Gastroesophageal sphincter (tissue), 3 donors: ENCODE measurements around the gene XPO6.

ENCODE experiments used
- POLR2AphosphoS5 ChIP-seq: sonication (generic); formaldehyde crosslinking; IDR thresholded peaks from one replicate; pipeline ENCODE4 v1.6.1; 2017; ENCODE audit warnings: antibody characterized with exemption
- TF ChIP-seq, protein P1 (sequence below), 4 experiments: fragments of 200-600 bp in 2 of 4; fragments of 450-650 bp in 2 of 4; sonication (generic) in 1 of 4; IDR thresholded peaks; one replicate each; pipeline ENCODE4 v1.5.1; 2017 to 2019; ENCODE audit warnings: antibody characterized with exemption in 4 of 4, mild to moderate bottlenecking in 2 of 4, moderate library complexity in 2 of 4

DNA sequence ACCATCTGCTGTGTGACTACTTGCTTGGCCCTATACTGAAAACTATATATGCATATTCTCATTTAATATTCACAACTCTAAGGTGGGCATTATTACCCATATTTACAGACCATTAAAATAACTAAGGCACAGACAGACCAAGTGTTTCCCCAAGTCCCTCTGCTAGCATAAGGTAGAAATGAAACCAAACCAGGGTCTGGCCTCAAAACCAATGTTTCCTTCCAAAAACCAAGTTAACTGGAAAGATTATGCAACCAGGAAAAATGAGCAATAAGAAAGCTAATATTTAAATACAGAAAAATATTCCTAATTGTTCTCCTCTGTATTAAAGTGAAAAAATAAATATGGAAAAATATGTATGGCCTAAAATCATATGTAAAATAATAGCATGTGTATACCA lies 50.1 kb downstream of the XPO6 start:
- TF ChIP-seq, protein P1, sequence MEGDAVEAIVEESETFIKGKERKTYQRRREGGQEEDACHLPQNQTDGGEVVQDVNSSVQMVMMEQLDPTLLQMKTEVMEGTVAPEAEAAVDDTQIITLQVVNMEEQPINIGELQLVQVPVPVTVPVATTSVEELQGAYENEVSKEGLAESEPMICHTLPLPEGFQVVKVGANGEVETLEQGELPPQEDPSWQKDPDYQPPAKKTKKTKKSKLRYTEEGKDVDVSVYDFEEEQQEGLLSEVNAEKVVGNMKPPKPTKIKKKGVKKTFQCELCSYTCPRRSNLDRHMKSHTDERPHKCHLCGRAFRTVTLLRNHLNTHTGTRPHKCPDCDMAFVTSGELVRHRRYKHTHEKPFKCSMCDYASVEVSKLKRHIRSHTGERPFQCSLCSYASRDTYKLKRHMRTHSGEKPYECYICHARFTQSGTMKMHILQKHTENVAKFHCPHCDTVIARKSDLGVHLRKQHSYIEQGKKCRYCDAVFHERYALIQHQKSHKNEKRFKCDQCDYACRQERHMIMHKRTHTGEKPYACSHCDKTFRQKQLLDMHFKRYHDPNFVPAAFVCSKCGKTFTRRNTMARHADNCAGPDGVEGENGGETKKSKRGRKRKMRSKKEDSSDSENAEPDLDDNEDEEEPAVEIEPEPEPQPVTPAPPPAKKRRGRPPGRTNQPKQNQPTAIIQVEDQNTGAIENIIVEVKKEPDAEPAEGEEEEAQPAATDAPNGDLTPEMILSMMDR (IDR thresholded peaks at IDR 0.05), result no peak
- no peak for TF ChIP-seq POLR2AphosphoS5
